NCI-H2171 treated with DMSO at 0.1 percent for 48 hours (cell line): ENCODE data around the gene NRG2.
A peak's percentile ranks its signal among the peaks of the same experiment; 100 is the strongest.

Experiments used
- DNase-seq: peaks from one replicate; lab custom pipeline; 2025; lab: John Stamatoyannopoulos, UW

Gene NRG2

DNA sequence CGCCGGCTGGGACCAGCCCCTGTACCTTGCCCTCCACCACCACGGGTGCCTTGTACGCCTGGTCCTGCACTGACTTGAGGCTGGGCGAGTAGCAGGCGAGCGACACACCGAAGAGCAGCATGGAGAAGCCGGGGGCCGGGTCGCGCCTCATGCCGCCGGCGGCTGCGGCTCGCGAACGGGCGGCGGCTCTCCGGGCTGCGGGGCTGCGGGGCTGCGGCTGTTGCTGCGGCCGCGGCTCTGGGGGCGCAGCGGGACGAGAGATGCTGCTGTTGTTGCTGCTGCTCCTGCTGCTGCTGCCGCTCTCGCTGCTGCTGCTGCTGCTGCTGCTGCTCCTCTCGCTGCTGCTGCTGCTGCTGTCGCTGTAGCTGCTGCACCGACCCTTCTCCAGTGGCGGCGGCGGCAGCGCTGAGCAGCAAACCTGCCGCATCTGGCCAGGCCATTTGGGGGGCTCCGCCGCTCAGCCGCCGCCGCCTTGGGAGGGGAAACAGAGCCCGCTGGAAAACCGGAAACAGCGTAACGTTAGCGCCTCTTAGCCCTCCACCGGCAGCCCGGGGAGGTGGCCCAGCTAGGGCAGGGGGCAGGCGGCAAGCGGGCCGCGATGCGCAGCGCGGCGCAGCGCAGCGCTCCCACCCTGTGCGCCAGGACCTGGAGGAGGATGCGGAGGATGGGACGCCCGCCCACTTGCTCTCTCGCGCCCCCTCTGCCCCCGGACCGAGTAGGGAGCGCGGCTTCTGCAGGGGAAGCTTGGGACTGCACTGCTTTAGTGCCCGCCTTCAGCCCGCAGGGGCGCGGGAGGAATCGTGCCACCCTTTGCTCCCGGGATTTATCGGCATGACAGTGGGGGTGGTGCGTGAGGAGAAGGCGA is at the start of gene NRG2:
NRG2 (minus strand) TSS at position 657 of the 865 bp plus-strand sequence.
- DNase-seq: peak; percentile 64

DNA sequence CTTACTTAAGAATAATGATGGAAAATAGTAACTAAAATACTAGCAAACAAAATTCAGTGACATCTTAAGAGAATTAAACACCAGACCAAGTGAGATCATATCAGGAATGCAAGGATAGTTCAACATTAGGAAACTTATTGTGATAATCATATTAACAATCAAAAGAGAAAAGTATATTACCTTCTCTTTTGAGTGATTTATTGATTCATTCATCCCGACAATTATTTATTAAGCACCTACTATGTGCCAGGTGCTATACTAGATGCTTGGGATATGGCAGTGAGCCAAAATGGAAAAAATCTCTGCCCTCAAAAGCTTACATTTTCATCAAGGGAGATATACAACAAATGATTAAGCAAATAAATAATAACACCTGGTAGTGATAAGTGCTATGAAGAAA is 47.2 kb upstream of the NRG2 start:
- DNase-seq: no peak

DNA sequence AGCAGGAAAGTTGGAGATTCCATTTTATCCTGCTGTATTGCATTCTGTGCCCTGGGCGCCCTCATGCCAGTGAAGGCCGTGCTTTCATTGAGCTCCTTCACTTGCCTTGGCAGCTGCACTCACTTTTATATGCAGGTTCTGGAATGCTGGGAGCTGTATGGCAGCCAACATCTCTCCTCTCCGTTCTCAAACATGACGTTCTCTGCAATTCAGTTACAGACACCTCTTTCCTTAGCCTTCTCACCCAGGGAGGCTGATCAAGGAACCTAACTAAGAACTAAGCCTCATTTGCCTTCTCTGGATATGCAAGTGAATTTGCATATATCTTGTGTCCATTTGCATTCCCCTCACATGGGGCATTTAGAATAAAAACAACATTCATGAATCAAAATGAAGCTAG is 41.4 kb upstream of the NRG2 start:
- no peak for DNase-seq

DNA sequence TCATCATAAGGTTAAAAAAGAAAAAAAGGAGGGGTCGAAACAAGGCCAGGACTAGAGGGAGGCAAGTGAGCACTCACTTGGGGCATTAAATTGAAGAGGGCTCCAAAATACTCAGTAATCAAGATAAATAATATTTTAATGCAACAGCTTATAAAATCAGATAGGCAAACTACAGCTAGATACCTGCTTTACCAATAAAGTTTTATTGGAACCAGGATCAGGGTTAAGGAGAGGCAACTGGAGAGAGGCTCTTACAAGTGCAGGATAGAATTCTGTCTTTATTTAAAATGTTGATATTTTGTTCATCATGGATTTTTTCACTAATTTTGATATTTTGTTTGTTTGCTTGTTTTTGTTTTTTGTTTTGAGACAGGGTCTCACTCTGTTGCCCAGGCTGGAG is 40.6 kb upstream of the NRG2 start:
- no peak for DNase-seq

DNA sequence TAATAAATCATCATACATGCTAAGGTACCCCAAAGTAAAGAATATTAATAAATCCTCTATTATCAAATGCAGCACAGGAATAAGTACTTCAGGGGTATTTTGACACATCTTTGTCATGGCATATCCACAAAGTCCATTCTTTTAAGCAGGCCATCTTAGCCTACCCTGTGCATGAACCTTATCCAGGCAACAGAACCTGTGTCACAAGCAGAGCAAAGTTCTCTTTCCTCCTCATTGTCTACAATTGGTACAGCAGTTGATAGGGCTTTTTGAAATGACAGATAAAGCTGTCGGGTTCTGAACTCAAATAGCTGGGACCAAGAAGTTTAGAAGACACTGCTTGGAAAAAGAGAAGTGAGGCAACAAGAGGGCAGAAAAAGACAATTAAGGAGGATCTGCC is 40.0 kb upstream of the NRG2 start:
- DNase-seq: no peak

DNA sequence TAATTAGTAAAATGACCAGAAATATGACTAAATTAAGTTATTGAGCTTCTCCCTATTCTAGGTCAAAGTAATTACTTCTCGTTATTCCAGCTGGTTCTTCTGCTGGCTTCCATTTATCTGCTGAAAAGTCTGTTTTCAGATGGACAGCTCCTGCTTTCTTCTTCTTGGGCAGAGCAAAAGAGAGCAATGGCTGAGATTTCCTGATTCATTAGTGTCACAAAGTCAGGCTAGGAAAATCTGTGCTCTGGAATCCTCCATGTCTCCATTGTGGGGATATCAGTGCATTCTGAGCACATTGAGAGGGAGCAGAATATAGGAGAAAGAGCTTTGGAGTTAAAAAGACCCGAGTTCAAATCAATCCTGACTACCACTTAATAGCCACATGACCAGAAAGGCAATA is 33.7 kb upstream of the NRG2 start:
- no peak for DNase-seq

DNA sequence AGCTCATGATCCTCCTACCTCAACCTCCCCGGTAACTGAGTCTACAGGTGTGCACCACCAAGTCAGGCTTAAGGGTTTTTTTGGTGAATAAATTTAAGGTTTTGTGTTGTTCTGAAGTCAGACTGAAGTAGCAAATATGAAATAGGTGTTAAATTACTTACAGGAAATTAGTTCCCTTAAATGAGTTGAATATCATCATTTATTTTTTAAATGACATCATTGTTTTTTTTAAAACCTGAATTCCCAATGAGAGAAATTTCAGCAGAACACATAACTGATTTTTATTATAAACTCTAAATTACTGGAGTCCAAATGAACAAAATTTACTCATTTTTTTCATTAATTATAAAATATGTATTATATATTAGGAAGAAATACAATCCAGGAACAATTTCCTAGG is 33.0 kb upstream of the NRG2 start:
- DNase-seq: no peak

DNA sequence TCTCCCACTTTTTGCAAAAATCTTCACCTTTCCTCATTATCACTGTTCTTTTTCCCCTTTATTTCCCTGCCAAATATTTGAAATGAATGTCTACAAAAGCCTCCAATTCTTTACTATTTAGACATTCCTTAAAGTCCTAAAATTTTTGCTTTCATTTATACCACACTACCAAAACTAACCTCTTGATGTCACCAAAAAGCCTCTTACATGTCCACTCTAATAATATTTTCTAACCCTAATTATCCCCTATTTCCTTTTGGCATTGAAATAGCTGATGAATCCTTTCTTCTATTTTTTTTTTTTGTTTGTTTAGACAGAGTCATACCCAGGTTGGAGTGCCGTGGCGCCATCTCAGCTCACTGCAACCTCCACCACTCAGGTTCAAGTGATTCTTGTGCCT is 32.3 kb upstream of the NRG2 start:
- no peak for DNase-seq

DNA sequence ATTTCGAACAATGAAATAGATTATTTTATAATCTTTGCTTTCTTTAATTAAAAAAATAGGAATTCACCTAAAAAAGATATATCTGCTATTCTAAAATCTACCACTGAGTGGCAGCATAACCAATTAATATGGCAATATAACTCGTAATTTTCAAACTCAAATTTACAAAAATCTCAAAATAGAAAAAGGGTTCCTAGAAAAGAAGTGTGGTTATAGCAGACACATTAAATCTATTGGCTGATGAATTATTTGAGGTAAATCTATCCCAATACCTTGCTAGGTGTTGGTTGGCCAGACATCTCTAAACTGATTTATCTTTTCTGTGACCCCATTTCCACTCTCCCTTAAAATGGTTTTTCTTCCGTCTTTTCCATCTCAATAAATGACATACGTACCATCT is 30.2 kb upstream of the NRG2 start:
- DNase-seq: no peak

DNA sequence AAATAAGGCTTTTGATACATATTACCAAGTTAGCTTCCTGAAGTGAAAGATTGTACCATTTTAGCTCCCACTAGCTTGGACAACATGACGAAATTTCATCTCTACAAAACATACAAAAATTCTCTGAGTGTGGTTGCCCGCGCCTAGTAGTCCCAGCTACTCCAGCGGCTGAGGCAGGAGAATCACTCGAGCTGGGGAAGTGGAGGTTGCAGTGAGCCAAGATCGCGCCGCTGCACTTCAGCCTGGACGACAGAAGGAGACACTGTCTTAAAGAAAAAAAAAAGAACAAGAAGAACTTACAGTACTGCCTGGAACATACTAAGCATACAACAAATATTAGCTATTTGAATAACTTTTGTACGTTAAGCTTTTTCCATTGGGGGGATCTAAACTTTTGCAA is 29.7 kb upstream of the NRG2 start:
- DNase-seq: no peak

DNA sequence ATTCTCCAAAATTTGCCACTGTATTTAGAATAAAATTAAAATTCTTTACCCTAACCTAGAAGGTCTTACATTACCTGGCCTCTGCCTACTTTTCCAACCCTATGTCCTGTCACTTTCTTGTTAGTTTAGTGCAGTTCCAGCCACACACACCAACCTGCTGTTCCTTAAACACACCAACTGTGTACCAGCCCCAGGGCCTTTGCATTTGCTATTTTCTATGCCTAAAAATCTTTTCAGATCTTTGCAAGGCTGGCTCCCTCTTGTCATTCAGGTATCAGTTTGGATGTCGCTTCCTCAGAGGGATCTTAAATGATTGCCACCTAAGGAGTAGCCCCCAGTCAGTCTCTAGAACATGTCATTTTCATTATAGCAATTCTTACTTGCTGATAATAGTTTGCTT is 17.7 kb upstream of the NRG2 start:
- no peak for DNase-seq

DNA sequence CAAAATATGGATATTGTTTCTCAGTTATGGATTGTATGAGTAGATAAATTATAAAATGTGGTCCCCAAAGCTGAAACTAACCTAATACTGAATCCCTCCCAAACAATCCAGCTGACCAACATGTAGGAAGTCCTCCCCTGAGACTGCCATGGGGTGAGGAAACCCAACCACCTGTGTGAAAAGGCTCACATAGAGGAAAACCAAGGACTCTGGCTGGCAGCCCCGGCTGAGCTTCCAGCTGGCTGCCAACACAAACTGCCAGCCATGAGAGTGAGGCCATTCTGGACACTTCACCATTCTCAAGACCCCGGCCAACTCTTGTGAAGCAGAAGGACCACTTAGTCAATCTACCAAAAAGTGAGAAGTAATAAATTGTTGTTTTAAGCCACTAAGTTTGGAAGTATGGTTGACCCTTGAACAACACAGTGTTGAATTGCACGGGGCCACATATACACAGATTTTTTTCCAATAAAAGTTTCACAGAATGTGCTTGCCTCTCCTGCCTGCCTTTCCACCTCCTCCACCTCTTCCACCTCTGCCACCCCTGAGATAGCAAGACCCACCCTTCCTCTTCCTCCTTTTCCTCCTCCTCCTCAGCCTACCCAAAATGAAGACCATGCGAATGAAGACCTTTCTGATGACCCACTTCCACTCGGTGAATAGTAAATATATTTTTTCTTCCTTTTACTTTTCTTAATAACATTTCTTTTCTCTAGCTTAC is 15.3 kb upstream of the NRG2 start:
- DNase-seq: no peak

DNA sequence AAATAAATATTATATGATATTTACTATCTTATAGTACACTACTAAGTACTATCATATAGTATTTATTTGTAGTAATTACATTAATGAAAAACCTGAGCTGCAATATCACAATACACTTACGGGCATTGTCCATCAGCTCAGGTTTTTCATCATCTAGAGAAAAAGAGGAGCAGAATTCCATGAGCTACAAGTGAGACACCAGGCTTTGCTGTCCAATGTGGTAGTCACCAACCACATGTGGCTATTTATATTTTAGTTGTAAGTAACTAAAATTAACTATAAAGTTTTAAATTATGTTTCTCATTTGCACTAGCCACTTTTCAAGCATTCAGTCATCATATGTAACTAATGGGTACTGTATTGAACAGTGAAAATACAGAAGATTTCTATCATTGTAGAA is 13.8 kb upstream of the NRG2 start:
- no peak for DNase-seq

DNA sequence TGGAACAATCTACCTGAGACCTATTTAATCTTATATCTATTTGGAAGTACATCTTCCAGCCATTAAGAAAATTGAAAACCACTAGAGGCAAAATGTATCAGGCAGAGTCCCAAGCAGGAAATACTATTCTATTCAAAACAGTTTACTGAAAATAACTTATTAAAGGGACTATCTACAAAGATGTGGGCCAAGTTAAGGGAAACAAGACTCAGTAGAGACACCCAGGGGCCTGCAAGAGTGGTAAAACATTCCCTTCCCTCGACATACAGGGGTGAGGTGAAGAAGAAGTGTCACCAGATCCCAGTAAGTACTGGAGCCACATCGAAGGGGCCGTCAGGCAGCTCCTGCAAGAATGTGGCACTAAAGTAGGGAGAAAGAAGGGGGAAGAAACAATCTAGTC is 12.1 kb upstream of the NRG2 start:
- no peak for DNase-seq

DNA sequence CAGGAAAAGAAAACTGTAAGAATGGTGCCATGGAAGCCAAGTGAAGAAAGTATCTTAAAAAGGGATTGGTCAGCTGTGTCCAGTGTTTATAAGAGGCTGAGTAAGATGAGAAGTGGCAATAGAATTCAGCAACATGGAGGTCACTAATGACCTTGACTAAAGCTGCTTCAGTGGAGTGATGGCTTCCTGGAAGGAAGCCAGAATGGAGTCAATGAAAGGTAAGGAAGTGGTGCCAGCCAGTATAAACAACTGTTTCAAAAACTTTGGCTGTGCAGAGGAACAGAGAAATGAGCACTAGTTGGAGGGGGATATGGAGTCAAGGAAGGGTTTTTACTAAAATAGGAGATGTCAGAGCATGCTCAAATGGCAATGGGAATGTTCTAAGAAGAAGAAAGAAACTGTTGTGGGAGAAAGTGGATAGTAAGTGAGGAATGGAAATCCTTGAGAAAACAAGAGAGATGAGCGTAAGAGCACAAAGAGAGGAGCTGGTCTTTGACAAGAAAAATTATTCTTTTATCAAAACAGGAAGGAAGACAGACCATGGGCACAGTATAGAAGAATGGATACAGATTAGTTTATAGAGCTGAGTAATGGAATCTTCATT is 11.1 kb upstream of the NRG2 start:
- no peak for DNase-seq

DNA sequence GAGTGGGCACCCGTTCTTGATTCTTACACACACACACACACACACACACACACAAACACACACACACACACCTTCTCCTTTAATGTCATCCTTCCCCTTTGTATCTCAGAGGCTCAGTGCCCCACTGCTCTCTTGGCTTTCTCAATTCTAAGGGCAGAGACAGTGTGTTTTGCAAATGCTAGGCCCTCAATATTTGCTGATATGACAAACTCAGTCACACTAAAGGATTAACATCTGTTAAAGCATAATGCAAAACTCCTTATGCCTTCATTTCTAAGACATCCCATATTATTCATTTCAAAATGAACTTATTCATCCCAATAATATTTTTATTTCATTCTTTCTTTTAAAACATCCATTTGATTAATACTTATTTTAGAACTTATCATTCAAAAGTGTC is 8.9 kb upstream of the NRG2 start:
- DNase-seq: no peak

DNA sequence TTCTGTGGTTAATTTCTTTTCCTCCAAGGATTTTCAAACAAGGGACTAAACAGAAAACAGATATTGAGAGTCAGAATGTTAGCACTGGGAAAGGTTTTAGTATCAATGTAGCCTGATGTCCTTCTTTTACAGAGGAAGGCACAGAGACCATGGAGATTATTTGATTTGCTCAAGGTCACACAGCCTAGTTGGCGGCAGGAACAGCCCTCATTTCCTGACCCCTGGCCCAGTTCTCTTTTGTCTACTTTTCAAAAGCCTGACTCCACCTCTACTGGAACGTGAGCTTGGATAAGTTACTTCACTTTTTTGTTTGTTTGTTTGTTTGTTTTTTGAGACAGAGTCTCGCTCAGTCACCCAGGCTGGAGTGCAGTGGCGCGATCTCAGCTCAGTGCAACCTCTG is 6.6 kb upstream of the NRG2 start:
- DNase-seq: no peak

DNA sequence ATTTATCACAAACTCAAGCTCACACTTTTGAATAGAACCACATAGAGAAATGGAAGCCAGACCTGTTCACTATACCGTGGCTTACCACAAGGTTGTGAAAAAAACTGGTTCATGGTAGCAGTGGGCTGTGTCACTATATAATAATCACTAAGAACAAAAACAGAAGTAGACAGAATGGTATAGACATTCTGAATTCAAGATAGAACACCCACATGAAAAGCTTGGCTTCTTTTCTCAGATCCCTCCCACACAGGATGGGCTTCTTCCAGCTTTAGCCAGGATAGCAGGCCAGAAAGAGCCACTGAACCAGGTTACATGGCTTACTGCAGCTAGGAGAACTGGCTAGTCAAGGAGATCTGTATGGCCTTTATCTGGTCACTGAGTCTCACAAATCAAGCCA is 6.1 kb upstream of the NRG2 start:
- DNase-seq: no peak

DNA sequence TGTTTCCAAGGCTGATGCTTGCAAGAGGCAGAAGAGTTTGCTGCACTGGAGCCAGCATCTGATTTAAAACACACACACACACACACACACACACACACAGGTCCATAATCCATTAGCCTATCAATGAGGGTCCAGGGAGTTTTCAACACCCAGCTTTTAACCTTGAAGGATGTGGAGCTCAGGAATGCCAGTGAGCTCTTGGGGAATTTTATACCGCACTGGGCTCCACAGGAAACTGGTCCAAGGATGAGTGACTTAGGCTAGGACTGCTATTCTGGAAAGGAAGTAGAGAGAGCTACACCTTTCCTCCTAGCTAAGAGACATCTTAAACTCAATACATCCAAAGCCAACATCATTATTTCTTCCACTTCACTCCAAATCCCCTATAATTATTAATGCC is 942 bp upstream of the NRG2 start:
- no peak for DNase-seq

DNA sequence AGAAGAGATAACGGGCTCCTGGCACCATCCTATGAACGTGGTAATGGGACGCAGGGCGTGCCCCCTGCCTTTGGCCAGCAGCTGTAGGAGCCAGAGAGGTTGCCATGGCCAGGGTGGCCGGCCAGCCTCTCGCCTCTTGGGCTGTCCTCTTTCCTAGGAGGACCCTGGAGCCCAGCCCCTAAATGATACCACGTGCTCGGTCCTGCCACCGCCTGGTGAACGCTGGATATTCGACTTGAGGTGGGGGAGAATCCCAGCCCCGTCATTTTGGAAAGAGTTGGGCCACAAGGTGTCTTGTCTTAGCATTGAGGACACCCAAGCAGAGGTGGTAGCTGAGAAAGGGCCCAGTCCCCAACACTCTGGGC is 391 bp upstream of the NRG2 start:
- DNase-seq: peak; percentile 35

DNA sequence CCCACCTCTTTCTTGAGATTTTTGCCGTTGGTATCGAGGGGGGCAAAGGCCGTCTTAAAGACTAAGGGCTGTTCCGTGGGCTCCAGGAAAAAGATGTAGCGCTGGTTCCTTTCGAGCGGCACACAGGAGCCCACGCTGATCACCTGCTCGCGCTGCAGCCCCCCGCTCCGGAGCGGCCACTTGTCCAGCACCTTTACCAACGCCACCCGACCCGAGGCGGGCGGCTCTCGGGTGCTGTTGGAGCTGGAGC is 781 bp downstream of the NRG2 start:
- no peak for DNase-seq

DNA sequence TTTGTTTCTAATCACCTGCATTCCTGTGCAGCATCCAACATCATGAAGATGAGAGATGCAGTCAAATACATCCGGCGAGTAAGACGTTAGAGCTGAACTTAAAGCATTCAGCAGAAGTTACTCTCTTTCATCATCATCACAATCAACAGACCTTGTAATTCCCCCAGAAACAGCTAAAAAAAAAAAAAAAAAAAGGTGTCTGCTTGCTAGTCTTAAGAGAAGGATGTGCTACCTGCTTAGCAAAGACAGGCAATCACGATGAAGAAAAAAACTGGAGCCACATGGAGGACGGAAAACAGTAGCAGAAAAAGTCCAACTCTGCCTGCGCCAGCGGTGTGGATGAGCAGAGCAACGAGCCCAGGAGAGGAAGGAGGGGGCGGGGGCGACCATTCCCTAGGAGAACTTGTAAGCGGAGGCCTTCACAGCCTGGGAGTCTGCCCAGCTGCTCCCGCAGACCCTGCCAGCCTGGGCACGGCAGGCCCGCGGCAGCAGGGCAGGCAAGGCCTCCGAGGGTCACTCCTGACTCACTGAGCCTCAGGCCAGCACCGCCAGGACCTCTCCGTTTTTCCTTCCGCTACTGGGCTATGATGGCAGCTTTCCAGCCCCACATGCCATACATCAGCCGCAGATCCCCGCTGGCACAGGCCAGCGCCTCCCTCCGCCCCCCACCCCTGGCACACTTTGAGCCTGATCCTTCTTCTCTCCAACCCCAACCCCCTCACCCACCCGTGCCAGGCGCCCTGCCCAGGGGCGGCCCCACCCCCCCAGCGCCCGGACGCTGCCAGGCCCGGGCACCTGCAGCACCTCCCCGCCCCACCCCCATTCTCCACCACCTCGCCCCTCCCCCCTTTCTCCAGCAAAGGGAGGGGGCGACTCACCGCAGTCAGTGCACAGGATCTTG is 1.4 kb downstream of the NRG2 start:
- peak; percentile 45 for DNase-seq

DNA sequence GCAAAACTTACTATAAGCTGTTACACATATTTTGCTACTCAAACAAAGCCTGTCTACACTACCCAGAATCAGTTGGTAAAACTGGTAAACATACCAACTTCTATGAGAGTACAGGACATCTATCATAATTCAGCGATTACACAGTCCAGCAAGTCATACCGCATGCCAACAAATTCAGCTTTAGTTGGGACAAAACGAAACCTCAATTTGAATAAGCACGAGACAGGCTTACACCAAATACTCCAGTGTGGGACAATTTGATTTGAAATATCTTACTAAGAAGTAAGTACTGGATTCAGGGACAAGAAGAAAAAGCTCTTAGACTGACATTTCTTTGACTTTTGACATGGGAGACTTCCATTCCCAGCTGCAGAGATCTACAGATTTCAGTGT is 2.0 kb downstream of the NRG2 start:
- DNase-seq: no peak
